HG03354 (cell line): Measurements from ENCODE around the gene PLOD3.
A peak's percentile ranks its signal among the peaks of the same experiment; 100 is the strongest.
"Not testable (repeated sequence)": the region's sequence is repeated elsewhere in the genome, so short reads cannot be mapped to it uniquely, and the experiment has no call there.

Experiments used
- ATAC-seq: cut with Tn5 transposase; IDR thresholded peaks from one replicate; pipeline ENCODE4 v1.9.1; 2021; ENCODE audit warnings: mild to moderate bottlenecking; ENCODE audit not compliant: unreplicated experiment, poor library complexity, severe bottlenecking

PLOD3 gene, protein sequence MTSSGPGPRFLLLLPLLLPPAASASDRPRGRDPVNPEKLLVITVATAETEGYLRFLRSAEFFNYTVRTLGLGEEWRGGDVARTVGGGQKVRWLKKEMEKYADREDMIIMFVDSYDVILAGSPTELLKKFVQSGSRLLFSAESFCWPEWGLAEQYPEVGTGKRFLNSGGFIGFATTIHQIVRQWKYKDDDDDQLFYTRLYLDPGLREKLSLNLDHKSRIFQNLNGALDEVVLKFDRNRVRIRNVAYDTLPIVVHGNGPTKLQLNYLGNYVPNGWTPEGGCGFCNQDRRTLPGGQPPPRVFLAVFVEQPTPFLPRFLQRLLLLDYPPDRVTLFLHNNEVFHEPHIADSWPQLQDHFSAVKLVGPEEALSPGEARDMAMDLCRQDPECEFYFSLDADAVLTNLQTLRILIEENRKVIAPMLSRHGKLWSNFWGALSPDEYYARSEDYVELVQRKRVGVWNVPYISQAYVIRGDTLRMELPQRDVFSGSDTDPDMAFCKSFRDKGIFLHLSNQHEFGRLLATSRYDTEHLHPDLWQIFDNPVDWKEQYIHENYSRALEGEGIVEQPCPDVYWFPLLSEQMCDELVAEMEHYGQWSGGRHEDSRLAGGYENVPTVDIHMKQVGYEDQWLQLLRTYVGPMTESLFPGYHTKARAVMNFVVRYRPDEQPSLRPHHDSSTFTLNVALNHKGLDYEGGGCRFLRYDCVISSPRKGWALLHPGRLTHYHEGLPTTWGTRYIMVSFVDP

DNA sequence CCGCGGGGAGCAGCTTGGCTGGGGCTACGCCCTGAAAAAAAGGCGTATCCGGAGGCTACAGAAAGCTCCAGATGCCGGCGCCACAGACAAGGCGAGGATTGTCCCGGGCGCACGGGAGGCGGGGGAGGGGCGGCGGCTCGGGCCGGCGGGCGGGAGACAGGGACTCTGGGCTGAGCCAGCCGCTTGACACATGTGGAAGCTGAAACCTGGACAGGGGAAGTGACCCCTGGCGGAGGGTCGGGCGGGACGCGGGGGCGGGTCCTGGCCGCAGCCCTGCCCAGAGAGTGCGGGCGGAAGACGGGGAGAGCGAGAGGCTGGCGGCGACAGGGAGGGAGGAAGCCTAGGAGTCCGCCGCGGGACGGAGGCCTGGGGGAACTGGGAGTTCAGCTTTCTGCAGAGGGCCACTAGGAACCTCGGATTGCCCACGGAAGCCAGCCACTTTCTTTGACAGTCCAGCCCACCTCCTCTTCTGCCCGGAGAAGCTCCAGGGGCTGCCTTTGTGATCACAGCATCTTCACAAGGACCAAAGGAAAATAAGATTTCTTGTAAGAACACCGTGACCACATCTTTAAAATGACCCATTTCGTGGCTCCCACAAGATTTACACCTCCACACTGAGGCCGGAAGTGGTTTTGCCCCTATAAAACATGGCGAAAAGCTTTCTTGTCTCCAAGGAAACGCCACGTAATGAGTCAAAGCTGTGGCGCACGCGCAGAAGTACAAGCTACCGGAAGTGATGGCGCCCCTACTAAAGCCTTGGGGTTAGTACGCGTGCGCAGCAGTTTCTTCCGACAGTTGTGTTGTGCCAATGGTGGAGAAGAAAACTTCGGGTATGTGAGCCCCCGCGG is at the start of gene PLOD3, which contains the start of gene ZNHIT1:
Gene PLOD3, minus strand, starts transcription at position 194 of the 848 bp plus-strand sequence. CDS start 307 bp downstream, outside the sequence.
Gene ZNHIT1, plus strand, starts transcription at position 778 of the 848 bp plus-strand sequence. Its CDS starts 31 bp downstream, at position 809.
- ATAC-seq, result peak; percentile 66

DNA sequence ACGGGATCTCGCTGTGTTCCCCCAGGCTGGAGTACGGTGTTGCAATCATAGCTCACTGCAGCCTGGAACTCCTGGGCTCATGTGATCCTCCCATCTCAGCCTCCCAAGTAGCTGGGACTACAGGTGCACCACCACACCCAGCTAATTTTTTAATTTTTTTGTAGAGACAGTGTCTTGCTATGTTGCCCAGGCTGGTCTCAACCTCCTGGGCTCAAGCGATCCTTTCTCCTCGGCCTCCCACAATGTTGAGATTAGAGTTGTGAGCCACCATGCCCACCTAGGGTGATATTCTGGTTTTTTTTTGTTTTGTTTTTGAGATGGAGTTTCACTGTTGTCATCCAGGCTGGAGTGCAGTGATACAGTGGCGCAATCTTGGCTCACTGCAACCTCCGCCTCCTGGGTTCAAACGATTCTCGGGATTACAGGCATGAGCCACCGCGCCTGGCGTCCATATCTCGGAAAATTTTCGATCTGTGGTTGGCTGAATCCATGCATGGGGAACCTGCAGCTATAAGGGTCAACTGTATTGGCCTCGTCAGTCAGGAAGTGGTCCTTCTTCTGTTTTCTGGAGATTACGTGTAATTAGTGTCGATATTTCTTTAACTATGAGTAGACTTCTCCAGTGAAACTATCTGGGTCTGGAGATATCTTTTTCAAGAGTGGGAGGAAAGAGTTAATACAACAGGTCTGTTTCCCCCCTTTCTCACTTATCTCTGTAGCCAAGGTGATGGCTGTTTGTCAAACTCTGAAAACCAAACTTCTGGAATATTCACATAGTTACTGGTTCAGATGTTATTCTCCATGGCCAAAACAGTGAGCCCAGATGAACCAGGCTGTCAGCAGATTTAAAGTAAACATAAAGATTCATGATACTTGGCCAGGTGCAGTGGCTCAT is 48.5 kb upstream of the PLOD3 start:
- no peak for ATAC-seq

DNA sequence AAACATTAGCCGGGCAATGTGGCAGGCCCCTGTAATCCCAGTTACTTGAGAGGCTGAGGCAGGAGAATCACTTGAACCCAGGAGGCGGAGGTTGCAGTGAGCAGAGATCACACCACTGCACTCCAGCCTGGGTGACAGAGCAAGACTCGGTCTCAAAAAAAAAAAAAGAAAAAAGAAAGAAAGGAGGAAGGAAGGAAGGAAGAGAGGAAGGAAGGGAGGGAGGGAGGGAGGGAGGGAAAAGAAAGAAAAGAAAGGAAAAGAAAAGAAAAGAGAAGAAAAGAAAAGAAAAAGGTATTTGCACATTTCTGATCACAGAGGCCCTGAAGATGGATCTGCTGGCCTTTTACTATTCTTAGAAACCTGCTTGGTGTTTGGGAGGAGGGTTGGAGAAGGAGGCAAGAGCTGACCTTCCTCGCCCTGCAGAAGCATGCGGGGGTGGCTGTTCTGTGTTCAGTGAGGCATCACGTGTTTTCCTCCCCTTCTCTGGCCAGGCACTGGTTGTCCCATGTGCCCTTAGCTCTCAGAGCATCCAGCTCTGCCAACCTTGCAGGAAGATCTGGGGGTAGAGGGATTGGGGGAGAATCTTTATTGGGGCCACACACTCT is 46.8 kb upstream of the PLOD3 start:
- ATAC-seq, result not testable (repeated sequence)

DNA sequence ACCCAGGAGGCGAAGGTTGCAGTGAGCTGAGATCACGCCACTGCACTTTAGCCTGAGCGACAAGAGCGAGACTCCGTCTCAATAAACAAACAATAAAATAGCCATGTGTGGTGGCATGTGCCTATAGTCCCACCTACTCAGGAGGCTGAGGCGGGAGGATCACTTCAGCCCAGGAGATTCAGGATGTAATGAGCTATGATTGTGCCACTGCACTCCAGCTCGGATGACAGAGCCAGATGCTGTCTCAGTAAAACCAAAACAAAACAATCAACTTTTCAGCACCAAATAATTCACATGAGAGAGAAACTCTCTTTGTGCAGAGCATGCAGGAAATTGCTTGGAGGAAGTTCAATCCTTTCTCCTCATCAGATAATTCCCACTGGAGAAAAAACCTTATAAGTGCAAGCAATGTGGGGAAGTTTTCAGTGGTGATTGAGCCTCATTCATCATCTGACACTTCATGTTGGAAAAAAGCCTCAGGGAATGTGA is 40.9 kb upstream of the PLOD3 start:
- ATAC-seq, result no peak

DNA sequence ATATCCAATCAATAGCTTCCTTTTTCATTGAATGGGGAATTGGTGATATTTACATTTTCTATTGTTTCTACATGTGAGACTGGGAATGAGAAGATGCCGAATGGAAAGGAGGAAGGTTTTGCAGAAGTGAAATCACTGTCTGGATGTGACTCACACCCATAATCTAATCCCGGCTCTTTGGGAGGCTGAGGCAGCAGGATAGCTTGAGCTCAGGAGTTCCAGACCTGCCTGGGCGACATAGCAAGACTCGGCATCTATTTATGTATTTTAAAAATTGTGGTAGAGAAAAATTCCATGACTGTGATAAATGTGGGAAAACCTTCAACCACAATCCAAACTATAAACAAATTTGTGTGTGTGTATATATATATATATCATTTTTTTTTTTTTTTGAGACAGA is 38.4 kb upstream of the PLOD3 start:
- ATAC-seq, result no peak

DNA sequence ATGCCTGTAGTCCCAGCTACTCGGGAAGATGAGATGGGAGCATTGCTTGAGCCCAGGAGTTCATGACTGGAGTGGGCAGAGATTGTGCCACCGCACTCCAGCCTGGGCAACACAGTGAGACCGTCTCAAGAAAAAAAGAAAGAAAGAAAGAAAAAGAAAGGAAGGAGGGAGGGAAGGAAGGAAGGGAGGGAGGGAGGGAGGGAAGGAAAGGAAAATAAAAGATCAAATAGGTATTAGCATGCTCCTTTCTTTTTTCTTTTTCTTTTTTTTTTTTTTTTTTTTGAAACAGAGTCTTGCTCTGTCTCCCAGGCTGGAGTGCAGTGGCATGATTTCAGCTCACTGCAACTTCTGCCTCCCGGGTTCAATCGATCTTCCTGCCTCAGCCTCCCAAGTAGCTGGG is 35.8 kb upstream of the PLOD3 start:
- ATAC-seq, result not testable (repeated sequence)

DNA sequence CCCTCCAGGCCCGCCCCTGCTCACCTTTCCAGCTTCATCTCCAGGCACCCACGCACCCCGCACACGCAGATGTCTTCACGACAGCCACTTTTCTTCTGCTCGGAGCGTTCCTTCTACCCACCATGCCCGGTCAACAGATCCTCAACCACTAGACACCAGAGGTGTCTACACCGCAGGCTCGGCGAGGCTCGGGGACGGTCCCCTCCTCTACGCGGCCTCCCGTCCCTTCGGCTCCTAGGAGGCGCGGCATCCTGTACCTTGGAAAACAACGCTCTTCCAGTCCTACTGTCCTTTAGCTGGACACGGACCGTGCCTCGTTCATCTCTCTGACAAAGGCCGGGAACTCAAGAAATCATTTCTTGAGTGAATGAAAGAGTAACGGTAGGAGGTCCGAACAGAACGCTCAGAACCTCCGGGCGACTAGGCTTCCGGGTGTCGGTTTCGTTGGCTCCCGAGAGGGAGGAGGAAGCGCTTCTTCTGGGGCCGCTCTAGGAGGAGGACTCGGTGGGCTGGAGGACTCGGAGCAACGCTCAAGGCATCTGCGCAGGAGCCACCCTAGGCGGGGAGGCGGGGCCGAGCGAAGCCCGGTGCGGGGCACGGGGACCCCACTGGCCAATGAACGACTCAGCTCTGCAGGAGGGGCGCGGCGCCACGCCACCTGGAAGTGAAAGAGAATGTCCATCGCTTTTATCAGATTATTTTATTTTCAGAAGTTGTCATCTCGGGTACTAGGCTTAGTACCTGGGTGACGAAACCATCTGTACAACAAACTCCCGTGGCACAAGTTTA is 34.7 kb upstream of the PLOD3 start:
- peak; percentile 98 for ATAC-seq

DNA sequence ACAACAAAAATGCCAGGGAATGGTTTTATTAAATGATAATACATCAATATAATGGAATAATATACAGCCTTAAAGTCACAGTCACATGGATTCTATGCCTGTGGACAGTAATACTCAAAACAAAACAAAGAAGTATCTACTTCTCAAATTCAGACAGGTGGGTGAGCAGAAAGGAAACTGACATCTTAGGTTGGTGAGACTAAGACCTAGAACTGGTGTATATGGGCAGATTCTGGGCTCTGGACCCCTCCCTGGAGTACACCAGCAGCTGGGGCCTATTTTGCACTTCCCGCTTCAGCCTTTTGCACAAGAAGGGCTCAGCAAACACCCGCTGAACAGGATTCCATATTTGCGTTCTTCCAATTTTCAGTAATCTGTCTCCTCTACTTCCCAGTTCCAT is 32.9 kb upstream of the PLOD3 start:
- ATAC-seq, result no peak

DNA sequence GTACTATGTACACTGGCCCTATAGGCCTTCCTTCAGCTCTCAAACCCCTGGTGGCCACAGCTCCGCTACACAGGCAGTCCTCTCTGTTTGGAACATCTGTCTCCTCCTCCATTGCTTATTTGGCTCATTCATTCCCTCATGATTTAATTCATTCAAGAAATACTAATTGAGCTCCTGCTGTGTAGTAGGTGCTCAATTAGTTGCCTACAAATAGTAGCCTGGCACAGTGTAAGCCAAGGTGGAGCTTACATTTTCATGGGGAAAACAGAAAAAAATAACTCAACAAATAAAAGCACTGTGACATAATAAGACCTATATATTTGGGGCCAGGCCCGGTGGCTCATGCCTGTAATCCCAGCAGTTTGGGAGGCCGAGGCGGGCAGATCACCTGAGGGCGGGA is 30.9 kb upstream of the PLOD3 start:
- no peak for ATAC-seq

DNA sequence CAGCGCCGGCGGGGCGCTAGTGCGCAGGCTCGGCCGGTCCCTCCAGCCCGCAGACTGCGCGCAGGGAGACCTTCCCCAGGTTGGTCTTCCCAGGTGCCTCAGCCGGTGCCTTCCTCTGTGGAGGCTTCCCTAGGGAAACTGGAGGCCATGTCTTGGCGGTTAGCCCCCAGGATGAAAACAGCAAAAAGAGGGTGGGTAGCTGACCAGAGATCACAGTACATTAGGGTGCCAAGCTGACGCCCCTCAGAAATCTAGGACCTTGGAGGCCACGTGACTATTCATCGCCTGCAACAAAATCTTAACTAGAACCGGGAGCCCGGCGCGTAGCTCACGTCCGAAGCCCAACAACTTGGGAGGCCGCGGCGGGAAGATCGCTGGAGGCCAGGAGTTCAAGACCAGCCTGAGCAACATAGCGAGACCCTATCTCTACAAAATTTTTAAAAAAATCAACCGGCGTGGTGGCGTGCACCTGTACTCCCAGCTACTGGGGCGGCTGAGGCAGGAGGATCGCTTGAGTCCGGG is 27.8 kb upstream of the PLOD3 start:
- ATAC-seq, result no peak

DNA sequence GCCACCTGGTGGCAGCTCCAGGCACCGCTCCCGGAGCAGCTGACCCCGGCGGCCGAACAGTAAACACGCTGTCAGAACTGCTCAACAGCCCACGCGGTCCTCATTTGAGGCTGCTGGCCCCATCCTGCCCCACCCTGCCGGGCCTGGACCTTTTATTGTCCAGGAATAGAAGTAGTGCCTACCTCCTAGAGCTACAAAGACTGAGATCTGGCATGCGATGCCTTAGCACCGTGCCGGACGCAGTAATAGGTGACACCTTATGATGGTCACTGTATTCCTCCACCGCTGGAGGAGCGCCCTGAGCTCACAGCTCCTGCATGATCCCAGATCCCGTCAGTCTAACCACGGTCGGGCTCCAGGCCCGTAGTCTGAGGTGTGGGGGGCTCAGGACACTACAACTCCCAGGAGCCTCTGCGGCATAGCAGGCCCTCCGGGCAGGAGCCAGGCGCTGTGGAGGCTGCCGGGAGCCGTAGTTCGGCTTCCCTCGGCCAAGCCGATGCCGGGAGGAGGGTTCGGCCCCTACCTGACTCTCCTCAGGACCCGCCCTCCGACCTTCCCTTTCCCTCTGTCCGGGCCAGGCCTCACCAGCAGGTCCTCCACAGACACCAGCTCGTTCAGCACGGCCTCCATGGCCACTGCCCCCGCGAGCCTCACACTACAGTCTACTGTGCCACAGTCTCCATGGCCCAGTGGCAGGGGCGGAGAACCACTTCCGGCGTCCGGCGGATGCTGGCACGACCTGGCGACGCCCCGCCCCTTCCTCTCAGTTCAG is 27.2 kb upstream of the PLOD3 start, which contains the start of gene FIS1:
Gene FIS1, minus strand, starts transcription at position 707 of the 772 bp plus-strand sequence. Its CDS starts 77 bp downstream, at position 630.
- peak; percentile 93 for ATAC-seq

DNA sequence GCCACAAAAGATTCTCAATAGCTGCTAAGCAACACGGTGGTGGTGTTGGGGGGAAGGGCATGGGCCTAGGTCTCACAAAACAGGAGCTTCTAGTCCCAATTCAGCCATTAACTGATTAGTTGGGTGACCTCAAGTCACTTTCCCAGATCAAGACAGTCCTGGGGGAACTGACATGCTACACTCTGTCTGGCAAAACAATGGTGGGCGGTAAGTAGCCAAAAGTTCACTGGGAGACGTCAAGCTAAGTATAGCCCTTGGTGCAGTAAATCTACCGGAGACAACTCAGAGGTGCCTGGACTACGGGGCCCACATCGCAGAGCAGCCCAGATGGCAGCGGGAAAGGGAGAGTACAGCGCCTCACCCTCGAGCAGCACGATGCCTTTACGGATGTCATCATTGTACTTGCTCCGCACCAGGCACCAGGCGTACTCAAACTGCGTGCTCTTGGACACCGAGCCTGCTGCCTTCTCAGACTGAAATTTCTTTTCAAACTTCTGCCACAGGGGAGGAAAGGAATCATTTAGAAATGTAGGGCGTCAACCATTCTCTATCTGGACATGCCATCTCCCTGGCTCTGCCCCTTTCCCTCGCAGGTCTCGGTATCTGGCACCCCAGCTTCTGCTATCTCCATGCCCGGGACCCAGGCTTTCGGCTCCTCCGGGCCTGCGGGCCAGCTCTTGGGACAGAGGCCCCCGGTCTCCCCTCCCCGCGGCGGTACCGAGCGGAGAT is 26.4 kb upstream of the PLOD3 start:
- no peak for ATAC-seq

DNA sequence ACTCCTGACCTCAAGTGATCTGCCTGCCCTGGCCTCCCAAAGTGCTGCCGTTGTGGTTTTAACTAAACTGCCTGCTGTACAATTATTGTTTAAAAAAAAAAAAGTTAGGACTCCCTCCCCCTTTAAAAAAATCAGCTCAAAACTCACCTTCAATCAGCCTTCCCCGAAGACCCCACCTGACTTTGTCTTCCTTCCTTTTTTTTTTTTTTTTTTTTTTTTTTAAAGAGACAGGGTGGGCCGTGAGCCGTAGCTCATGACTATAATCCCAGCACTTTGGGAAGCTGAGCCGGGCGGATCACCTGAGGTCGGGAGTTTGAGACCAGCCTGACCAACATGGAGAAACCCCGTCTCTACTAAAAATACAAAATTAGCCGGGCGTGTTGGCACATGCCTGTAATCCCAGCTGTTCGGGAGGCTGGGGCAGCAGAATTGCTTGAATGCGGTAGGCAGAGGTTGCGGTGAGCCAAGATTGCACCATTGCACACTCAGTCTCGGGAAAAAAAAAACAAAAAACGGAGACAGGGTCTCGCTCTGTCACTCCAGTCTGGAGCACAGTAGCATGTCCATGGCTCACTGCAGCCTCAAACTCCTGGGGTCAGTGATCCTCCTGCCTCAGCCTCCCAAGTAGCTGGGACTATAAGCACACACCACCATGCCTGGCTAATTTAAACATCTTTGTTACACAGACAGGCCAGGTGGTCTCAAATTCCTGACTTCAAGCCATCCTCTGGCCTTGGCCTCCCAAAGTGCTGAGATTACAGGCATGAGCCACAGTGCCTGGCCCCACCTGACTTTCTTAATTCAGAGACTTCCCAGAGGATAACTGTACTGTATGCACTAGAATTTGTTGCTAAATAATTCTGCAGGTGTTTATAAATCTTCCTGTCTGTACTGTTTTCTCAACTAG is 24.3 kb upstream of the PLOD3 start:
- ATAC-seq, result no peak

DNA sequence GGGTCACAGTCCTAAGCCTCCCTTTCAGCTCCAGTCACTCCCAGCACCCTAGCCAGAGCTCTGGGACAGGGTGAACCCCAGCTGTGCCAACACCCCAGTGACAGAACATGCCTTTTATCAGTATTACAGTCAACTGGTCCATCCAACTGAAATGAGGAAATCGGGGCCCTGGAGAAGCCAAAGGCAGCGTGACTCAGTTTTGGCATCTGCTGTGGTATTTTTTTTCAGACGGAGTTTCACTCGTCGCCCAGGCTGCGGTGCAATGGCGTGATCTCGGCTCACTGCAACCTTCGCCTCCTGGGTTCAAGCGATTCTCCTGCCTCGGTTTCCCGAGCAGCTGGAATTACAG is 23.6 kb upstream of the PLOD3 start:
- ATAC-seq, result no peak
